Stimulated activated CD4-positive, alpha-beta T cell treated with anti-CD3 and anti-CD28 coated beads, Interleukin-4, amount 100 ng/mL, for 48 hours (primary cell): ENCODE measurements around the gene HOXB2.

Experiments used
- DNase-seq, 2 donors: peaks; one replicate each; pipeline ENCODE4 v3.0.0-alpha.2; 2020; ENCODE audit warnings: low read depth in 2 of 2

Gene HOXB2

DNA sequence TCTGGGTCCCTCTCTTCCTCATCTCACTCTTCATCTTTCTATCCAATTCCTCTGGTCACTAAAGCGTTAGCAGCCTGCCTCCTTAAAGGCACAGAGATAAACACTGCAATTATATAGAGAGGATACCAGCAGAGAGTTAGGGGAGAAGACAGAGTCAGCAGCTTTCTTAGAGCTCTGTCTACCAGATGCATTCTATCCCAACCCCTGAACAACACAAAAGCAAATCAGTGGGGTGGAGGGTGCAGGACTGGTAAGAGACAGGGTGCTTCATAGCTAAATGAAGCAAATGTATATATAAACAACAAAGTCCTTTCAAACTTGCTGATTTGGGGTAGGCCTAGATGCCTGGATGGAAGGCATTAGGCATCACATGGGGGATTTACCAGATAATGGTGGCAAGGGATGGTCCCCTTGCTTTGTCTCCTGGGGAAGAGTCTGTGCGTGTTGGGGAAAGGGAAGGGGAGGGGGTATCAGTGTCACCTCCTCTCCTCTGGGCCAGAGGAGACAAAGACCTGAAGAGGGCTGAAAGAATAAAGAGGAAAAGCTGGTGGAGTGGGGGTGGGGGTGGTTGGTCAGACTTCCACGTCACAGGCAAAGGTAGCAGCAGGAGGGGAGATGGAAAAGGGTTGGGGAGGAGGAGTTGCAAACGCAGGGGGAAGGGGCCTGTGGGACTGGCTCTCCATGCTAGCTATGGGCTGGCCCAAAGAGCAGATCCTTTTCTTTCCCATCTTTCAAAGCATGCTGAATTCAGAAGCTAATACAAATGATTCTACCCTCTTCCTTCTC lies 21.2 kb upstream of the HOXB2 start:
- DNase-seq: no peak

DNA sequence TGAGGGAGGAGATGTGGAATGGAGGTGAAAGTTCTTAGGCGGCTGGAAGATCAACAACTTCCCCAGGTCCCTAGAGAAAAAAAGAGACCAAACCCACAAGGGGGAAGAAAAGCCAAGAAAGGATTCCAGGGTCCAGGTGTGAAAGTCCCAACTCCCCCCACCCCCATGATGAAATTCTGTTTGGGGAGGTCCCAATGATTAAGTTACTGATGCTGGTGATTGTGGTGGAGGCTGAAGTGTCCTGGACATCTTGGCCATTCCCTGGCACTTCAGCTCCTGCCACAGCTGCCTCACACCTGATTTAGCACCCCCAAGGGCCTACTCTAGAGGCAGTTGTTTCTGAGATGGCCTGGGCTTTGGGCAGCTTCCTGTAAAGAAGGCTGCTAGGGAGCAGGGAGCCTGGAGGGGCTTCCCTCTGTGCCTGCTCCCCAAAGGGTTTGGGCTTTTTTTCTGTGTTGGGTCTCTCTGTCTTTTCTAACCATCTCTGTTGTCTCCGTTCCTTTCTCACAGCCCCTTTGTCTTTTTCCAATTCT lies 20.2 kb upstream of the HOXB2 start:
- DNase-seq: no peak

DNA sequence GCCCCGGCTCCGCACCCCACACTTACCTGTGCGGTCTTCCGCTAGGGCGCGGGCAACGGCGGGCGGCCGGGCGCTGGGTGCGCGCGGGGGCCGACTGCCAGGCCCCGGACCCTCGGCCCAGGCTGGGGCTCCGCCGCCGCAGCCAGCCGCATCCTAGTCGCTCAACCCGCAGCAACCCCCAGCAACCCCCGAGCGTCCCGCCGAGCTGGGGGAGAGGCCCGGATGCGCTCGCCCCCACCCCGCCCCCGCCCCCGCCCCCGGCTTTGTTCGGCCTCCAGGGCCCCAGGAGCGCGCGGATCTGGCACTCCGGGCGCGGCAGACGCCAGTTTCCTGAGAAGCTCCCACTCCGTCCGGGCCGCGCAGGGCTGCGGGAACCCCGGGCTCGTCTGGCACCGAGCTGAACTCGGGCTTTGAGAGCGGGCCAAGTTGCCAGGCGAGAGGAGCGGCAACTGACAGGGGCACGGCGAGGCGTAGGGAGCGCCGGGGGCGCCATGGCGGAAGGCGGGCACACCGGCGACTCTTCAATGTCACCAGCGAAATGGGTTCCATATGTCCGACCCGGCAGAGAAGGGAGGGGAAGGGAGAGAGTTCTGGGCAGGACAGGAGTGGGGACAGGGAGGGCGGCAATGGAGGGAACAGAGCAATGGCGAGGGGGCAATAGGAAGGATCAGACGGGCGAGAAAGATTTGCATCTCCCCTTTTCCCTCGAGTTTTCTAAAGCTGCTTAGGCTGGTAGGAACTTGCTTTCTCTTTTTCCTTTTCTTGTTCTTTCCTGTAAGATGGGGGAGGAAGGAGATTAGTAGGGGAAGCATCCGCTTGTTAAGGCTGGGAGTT lies 19.5 kb upstream of the HOXB2 start:
- no peak for DNase-seq

DNA sequence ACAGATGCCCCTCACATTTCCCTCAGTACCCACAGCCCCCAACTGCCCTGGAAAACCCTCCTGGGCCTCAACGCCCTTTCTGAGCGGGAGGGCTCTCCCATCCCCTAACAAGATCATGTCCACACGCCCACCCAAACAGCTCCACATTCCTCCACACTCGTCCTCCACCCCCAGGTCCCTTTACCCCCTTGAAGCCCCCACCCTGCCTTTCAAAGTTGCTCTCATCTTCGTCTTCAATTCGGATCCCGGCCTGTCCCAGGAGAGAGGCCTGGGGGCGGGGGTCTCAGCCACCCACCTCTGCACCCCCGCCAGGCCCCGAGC lies 18.9 kb upstream of the HOXB2 start:
- no peak for DNase-seq

DNA sequence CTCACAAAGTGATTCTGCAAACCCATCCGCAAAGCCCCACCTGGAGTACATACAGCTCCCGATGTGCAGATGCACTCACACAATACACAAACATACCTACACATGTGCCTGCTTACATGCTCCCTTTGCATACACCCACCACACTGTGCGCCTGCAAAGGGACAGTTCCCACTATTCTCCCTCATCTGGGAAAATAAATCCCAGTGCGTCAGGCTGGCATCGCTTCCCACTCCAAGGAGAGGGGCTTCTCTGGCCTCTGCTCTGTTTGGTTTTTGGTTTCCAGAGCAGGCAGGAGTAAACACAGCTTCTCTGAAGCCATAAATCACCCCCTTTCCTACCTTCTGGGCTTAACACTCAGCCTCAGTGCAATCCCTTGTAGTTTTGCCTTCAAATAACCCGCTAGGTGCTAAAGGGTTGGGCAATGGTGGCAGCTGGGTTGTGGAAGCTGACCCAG lies 18.5 kb upstream of the HOXB2 start:
- no peak for DNase-seq

DNA sequence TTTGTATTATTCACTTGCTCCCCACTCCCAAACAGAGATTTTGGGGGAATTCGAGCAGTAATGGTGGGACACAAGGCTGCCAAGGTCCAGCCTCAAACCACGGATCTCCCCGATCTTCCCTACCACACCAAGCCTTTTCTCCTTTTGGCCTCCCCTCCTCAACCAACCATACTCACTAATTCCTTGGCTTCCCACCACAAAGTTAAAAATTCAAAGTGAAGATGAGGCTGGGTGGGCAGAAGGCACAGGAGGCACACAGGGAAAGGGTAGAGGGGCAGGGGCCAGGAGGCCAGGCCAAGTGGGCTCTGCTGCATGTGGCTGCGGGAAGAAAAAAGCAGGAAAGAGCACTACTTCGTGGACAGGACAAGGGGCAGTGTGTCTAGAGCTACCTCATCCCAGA lies 18.0 kb upstream of the HOXB2 start:
- no peak for DNase-seq

DNA sequence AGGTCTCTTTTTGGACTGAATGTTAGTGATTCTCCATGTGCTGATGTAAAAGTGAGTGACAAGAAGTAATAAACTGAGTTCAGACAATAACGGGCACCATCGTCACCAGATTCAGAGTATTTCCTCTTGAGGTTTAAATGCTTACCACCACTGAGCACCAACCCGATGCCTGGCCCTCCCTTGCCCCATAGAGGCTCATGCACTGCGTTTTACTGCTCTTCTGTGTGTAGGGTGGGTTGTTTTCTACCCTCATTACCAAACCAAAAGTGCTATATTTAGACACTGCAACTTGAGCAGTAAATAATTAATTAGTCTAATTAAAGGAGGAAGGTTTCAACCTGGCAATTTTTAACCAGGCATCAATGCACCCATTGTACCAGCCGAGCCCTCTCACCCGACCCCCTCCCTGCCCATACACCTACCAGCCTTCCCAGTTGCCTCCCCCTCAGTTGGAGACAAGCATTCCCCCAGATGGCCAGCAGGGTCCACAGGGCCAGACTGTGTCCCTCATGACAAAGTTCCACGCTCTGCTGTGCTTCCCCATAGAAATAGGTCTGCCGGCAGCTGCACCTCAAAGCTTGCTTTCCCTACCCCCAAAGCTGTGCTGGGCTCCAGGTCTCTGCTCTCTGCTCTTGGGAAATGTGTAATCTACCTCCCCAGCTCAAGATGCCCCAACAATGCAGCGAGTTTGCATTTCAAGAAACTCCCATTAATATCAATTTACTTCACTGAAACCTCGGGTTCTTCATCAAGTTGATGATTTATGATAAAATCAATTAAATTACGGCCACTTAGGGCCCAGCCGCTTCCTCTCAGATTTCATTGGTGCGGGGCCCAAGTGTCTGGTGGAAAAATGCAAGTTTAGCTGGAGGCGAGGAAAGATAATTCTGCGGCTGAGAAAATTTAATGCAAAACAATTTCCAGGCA lies 17.2 kb upstream of the HOXB2 start:
- no peak for DNase-seq

DNA sequence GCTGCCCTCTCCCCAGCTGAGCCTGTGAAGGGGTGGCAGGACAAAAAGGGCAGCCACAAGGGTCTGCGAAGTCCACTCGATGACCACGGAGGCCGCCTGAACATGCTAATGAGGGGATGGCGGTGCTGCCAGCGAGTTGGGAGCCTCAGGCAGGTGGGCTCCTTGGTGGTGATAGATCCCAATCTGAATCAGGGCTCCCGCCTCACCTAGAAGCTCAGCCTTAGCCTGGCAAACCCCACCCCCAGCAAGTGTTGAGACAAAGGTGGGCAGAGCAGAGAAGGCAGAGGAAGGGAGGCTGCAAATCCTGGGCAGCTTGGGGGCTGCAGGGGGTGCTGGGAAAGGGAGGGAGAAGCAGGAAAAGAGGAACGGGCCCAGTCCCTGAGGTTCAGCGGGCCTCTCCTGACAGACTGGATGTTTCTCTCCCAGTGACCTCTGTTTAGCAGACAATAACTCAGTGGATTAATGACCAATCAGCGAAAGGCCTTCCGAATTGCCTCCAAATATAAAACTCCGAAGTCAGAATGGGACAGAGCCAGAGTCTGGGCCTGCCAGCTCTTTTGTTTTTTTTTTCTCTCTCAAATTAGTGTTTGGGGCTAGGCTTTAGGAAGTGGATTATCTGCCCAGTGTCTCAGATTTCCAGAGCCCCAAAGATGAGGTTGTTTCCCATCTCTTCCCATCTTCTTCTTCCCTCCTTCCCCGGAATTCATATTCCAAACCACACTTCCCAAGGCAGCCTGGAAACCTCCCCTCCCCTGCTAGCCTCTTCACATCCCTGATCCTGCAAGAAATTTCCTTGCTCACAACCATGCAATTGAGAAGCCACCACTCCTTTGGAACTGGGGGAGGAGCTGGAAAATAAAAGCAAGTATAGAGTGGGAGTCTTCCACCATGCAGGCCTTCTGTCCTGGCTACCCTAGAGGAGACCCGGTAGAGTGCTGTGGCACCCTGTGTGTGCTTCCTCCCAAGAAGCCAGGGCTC lies 15.2 kb upstream of the HOXB2 start:
- DNase-seq: no peak

DNA sequence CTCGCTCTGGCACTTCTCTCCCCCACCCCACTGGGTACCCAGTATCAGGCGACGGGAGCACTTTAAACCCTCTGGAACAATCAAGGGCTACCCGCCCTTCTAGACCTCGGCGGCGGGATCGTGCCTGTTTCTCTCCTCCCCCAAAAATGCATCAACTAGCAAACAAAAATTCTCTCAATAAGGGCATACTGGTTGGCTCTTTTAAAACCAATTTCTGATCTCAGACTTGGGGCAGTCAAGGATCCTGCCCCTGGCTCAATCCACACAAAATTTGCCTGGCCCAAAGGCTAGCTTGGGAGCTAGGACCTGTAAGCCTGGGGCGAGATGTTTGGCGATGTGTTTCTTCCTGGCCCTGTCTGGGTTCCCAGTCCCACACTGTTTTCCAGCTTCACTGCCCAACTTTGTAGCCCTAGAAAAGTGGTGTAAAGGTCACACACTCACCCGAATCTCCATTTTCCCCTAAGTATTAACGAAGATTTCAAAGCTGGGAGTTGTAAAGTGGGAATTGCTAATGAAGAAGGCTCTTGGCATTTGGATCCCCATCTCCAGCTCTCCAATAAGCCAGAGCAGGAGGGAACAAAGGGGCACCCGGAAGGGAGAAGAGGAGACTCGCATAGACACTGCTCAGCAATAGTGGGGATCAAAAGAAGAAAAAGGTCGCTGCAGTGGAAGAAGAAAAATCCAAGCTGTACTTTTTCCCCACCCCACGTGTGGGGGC lies 14.4 kb upstream of the HOXB2 start:
- DNase-seq: no peak

DNA sequence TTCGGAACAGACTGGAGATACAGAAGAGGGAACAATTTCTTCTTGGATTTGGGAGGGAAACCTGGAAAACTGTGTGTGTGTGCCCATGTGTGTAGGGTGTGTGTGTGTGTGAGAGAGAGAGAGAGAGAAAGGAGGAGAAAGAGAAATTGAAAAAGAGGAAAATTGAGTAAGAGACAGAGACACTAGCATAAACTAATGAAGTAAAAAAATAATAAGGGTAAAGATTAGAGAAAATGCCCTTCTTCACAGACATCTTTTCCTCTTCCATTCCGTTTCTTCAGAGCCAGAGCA lies 13.9 kb upstream of the HOXB2 start:
- no peak for DNase-seq

DNA sequence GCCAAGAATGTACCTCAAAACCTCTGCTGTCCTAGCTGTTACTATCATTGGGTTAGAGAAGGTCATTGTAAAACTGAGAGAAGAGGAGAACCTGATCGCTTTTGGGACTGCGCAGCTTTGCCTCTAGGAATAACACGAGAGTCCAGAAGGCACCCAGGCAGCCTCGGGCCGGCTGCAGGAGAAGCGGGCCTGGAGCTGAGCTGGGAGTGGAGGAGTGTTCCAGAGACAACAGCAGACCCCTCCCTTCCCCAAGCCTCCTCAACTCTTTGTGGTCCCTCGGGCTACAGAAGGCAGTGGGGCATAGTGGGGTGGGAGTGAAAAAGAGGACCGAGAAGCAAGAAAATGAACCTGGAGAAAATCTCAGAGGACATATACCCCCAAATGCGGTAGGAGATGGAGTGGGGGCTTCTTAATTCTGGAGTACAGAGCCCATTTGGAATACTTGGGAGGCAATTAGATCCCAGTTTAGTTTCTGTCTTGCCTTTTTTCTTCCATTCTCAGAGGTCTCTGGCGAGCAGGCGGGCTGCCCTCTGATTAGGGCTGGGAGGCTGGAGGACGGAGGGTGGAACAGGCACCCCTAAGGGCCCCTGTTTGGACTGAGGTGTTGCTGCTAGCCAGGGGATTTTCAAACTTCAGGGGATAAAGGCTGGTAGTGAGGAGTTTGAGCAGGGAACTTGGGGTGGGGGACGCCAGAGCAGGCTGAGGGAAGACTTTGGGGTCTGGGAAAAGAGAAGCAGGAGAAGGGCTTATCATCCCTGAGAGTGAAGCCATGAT lies 13.3 kb upstream of the HOXB2 start:
- no peak for DNase-seq

DNA sequence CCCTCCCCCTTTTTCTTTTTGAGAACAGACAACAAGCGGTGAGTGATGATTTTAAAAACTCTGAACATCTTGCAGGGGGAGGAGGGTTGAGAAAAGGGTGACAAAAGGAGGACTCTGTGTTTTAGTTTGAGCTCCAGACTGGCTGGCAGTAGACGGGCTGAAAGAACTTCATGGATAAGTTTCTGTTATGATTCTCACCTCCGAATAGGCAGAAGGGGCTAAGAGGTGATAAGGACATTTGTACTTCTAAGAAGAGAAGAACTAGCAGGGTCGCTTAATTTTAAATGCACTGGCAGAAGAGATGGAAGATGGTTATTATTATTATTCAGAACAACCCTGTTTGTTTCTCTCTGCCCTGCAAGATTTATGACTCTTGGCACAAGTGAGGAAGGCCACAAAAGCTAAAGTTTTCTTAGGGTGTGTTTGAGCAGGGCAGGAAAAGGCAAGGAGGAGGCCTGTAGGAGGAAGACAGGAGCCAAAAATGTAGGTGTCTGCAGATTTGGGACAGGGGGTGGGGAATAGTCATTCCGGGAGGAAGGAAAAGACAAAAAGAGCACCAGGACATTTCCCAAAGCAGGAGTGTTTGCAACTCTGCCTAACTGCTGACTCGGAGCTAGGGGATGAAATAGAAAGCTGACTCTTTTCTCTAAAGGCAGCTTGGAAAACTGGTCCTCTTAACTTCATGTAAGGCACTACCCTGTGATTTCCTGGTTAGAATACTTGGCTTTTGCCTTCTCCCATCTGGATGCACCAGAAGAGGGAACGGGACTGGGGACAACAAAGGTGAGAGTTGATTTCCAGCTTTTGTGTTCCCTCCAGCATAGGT lies 11.9 kb upstream of the HOXB2 start:
- DNase-seq: no peak

DNA sequence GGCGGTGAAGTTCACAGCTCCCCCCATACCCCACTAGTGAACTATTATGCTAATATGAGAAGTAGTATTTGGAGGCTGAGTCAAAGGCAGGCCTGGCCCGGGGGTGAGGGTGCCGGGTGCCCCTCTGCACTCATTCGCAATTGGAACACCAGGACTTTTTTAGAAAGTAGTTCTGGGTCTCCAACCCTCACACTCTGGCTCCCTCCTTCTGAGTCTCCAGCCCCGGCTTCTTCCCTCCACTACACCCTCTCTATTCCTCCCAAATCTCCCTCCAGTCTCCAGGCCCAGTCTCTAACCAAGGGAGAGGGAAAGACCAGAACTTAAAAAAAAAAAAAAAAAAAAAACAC lies 11.3 kb upstream of the HOXB2 start:
- DNase-seq: no peak

DNA sequence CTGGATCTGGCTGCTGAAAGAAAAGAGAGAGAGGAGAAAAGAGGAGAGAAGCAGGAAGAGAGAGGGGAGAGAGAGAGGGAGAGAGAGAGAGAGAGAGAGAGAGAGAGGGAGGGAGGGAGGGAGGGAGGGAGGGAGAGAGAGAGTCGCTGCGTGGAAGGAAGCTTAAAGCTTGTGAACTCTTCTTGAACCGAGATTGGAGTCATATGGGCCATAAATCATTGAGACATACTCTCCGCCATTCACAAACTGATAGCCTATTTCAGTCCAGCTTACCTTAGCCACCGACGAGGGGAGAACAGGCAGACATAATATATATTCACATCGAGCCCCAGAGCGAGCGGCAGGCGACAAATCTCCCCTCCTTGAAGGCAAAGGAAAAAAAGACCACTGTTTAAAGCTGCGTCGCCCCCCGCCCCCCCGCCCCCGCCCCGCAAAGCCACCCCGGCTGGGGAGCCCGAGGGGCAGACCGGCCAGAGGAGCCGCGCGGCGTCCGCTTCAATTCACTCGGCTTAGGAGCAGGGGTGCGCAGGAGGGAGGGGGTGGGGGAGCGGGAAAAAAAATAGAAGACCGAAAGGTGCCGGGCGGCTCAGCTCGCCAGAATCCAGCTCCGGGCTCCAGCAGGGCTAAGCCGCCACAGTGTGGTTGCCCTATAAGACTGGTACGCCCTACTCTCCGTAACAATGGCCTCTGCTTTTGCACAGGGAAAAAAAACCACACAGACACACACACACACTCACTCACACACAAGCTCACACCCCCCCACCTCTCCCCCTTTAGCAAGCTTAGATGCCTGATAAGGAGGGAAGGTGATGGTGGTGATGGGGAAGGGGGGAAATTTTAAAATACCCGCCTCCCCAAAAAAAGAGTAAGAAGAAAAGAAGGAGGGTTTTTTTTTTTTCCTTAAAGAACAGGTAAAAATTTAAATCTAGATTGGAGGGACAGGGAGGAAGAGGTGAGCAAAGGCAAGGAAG lies 10.6 kb upstream of the HOXB2 start:
- no peak for DNase-seq

DNA sequence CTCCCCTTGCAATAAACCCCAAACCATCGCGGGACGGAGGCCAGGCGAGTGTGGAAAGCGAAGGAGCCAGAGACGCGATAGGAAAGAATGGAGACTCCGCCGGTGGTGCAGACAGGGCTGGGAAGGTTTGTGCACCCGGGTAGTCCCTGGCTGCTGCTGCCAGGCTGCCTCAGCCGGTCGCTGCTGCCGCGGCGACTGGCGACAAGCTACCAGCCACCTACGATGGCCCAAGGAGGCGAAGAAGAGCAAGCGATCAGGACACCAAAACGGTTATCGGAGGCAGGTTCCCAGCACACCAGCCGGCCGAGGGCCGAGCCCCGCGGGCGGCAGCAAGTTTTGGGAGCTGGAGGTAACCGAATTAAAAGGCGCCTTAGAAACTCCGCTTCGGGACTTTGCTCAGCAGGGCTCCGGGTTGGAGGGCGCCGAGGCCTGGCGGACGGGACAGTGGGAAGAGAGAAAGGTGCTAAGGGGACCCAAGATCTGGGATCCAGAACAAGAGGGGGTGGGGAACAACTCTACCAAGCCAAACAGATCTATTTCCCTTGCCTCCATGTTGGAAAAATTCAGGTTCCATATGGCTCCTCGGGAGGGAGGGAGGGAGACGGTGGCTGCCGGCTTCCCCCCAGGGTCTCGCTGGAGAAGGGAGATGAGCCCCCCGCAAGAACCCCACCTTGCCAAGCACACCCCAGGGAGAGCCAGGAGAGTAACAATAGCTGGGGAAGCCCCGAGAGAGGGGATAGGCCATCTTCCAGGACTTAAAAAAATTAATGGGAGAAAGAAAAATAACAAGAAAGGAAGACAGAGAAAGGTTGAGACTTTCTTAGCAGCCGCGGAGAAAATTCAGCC lies 9.7 kb upstream of the HOXB2 start:
- no peak for DNase-seq

DNA sequence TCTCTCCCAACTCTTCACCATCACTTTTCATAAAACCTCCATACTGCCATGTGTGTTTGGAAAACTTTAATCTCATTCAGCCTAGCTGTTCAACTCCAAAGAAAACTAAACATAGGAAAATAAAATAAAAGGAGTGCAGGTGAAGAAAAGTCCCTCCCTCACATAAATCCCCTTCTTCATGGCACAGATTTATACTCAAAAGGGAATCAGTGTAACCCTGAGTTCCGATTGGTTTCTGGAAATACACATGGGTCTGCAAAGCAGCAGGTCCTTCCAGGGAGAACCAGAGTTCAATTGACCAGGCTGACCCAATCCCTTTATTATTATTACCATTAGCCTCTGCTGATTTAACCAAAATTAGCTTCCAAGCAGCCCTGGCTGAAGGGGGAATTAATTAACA lies 8.9 kb upstream of the HOXB2 start:
- no peak for DNase-seq

DNA sequence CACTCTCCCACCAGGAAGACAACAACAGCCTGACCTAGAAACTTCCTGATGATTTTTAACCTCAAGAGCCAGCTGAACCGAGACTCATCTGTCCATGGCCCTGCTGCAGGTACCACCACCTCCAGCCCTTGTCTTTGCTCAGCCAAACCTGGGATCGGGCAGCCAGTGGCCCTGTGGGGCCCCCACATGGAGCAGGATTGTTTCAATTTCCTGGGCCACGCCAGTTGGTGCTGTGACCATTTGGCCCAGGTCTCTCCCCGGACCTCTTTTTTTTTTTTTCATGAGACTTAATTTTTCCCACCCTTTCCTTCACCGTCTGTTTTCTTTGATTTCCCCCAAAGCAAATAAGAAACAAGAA lies 8.3 kb upstream of the HOXB2 start:
- DNase-seq: no peak
